Spleen (tissue), 11 donors: ENCODE measurements around the gene GUCA2B. TPM values are rescaled to one million over a fixed set of nuclear protein-coding genes. Genes with fewer than 3 reads are reported as not detected.

Experiments used
- DNase-seq: peaks from one replicate; pipeline ENCODE4 v3.0.0-alpha.2; 2020
- H3K27ac ChIP-seq, 8 donors: fragments of 200-600 bp; sonication (generic) in 7 of 8; 1 replicate in 4 of 8; 2 replicates in 4 of 8; pipeline versions ENCODE4 v1.5.0 to v1.8.0; 2016 to 2021; ENCODE audit warnings: inconsistent platforms in 4 of 8, mild to moderate bottlenecking in 4 of 8, moderate library complexity in 1 of 8
- H3K27me3 ChIP-seq, 7 donors: fragments of 200-600 bp; sonication (generic) in 6 of 7; replicated peaks in 1 of 7; 1 replicate in 4 of 7; 2 replicates in 3 of 7; pipeline versions ENCODE4 v1.5.0 to v1.8.0; 2016 to 2021; ENCODE audit warnings: inconsistent platforms in 3 of 7, mild to moderate bottlenecking in 1 of 7
- H3K36me3 ChIP-seq, 6 donors: fragments of 200-600 bp; sonication (generic) in 5 of 6; 1 replicate in 4 of 6; 2 replicates in 2 of 6; pipeline versions ENCODE4 v1.5.0 to v1.8.0; 2016 to 2021; ENCODE audit warnings: inconsistent platforms in 2 of 6
- H3K4me1 ChIP-seq, 6 donors: fragments of 200-600 bp; sonication (generic) in 5 of 6; 1 replicate in 3 of 6; 2 replicates in 3 of 6; pipeline versions ENCODE4 v1.5.0 to v1.8.0; 2016 to 2021; ENCODE audit warnings: inconsistent platforms in 3 of 6
- H3K4me3 ChIP-seq, 8 donors: fragments of 200-600 bp; sonication (generic) in 7 of 8; 1 replicate in 4 of 8; 2 replicates in 4 of 8; pipeline versions ENCODE4 v1.5.0 to v1.8.0; 2016 to 2021; ENCODE audit warnings: inconsistent platforms in 4 of 8, mild to moderate bottlenecking in 4 of 8, moderate library complexity in 2 of 8
- H3K9me3 ChIP-seq, 8 donors: fragments of 200-600 bp; sonication (generic) in 7 of 8; 1 replicate in 4 of 8; 2 replicates in 4 of 8; pipeline versions ENCODE4 v1.5.0 to v1.8.0; 2016 to 2021; ENCODE audit warnings: inconsistent platforms in 4 of 8
- CTCF ChIP-seq, 11 experiments: fragments of 200-600 bp in 7 of 11; fragments of 450-650 bp in 4 of 11; sonication (generic) in 4 of 11; IDR thresholded peaks in 8 of 11; conservative IDR thresholded peaks in 3 of 11; 1 replicate in 7 of 11; 2 replicates in 4 of 11; pipeline versions ENCODE4 v1.4.0 to v1.8.0; 2016 to 2021; ENCODE audit warnings: antibody characterized with exemption in 11 of 11, inconsistent platforms in 4 of 11, mild to moderate bottlenecking in 1 of 11
- POLR2A ChIP-seq, 3 donors: fragments of 450-650 bp; IDR thresholded peaks; one replicate each; pipeline ENCODE4 v1.5.1; 2017; ENCODE audit warnings: antibody characterized with exemption in 3 of 3, mild to moderate bottlenecking in 1 of 3
- POLR2AphosphoS5 ChIP-seq, 3 donors: sonication (generic); formaldehyde crosslinking; IDR thresholded peaks; one replicate each; pipeline ENCODE4 v1.5.1; 2017; ENCODE audit warnings: antibody characterized with exemption in 3 of 3
- WGBS, 5 donors: extraction: QIAGEN DNeasy Blood & Tissue Kit in 3 of 5; methylation state at CpG; one replicate each; pipeline versions ENCODE4 v1.1.5 to v1.1.7; 2013 to 2018; 5-methylcytosine and 5-hydroxymethylcytosine counted together
- intact Hi-C: fragments of 100-400 bp; cut with DNase I; formaldehyde crosslinking; loops from one replicate; pipeline ENCODE4 v1.15.0; 2023; ENCODE audit warnings: low total_unique reads
- polyA plus RNA-seq, 3 donors: library from polyadenylated mRNA; stranded (reverse); fragments of 200-250 nt; gene quantifications; one replicate each; pipeline ENCODE4 v1.2.1, GENCODE V29; 2013
- total RNA-seq, 7 donors: library from RNA; depleted of rRNA in 3 of 7; stranded (reverse); fragments of >200 nt in 3 of 7; fragmentation: NEBNext Ultra II Directional in 4 of 7; extraction: Animal tissue kit (Norgen Biotek cat#: 25700) in 4 of 7; gene quantifications; one replicate each; pipeline versions ENCODE4 v1.1.0 to v1.2.1, GENCODE V29; 2016 to 2021
- donor health status: healthy with polysubstance abuse.
- donor health status: DM: no; HTN: no; CAD: no; lungs with moderate emphysema.
- donor health status: DM: no; HTN: no; CAD: no.
- donor health status: Bipolar disorder and iron deficiency.
- donor health status: healthy.
- donor health status: DM: no; HTN: no; CAD: no.
- donor health status: DM: yes; HTN: yes; CAD: no.

The GUCA2B gene
- total and polyA plus RNA-seq, 10 donors = not detected

GRCh38 chr1:42179275-42179674 lies 26.1 kb downstream of the GUCA2B start:
- Histone ChIP-seq H3K36me3 (peaks cover 0 to 71% (median 14%) of the 10 kb centered on the region in 6 donors), H3K27ac (peak overlapping the region in 1 of 8 donors; percentile 18), H3K4me1 (peaks cover 0 to 12% (median under 1%) of the 10 kb centered on the region in 6 donors), H3K4me3 (no peak overlapping the region), H3K9me3 (no peaks in the 10 kb centered on the region), H3K27me3 (no peaks in the 10 kb centered on the region)
- WGBS, 5 donors = 28 to 49% (median 37%) methylated on average over 2 of the region's 2 CpGs
- DNase-seq = no peak
- intact Hi-C loops = loop anchor here (10.0 kb wide), 2 partner anchors 156 to 604 kb away; partner anchors contain the start of gene FOXJ3
- TF ChIP-seq CTCF (IDR thresholded peaks at IDR 0.05 in 8 of 11, conservative IDR thresholded peaks at IDR 0.05 in 3 of 11) (no peak), POLR2AphosphoS5 (IDR thresholded peaks at IDR 0.05) (no peak), POLR2A (IDR thresholded peaks at IDR 0.05) (no peak)

GRCh38 chr1:42179900-42180329 lies 26.7 kb downstream of the GUCA2B start:
- peaks cover 0 to 77% (median 14%) of the 10 kb centered on the region in 6 donors for H3K36me3 ChIP-seq
- TF ChIP-seq CTCF (IDR thresholded peaks at IDR 0.05 in 8 of 11, conservative IDR thresholded peaks at IDR 0.05 in 3 of 11) (no peak), POLR2AphosphoS5 (IDR thresholded peaks at IDR 0.05) (no peak), POLR2A (IDR thresholded peaks at IDR 0.05) (no peak)
- H3K27me3 ChIP-seq = no peaks in the 10 kb centered on the region
- peak overlapping the region in 1 of 8 donors; percentile 18 for H3K27ac ChIP-seq
- intact Hi-C loops = loop anchor here (10.0 kb wide), 2 partner anchors 155 to 605 kb away; partner anchors contain the start of gene FOXJ3
- WGBS, 5 donors = 80 to 86% (median 83%) methylated on average over 4 of the region's 4 CpGs
- no peak for DNase-seq
- H3K4me1 ChIP-seq = peaks cover 0 to 10% (median 0%) of the 10 kb centered on the region in 6 donors
- H3K4me3 ChIP-seq = no peak overlapping the region
- H3K9me3 ChIP-seq = no peaks in the 10 kb centered on the region

- Histone ChIP-seq H3K27me3 (no peaks in the 10 kb centered on the region), H3K27ac (no peak overlapping the region), H3K4me1 (peaks cover 0 to 10% (median 0%) of the 10 kb centered on the region in 6 donors), H3K36me3 (peaks cover 0 to 91% (median 15%) of the 10 kb centered on the region in 6 donors), H3K4me3 (no peak overlapping the region), H3K9me3 (no peaks in the 10 kb centered on the region)
- intact Hi-C loops = no loop called here
- TF ChIP-seq CTCF (IDR thresholded peaks at IDR 0.05 in 8 of 11, conservative IDR thresholded peaks at IDR 0.05 in 3 of 11) (no peak), POLR2A (IDR thresholded peaks at IDR 0.05) (no peak), POLR2AphosphoS5 (IDR thresholded peaks at IDR 0.05) (no peak)
- 92 to 99% (median 93%) methylated on average over 4 of the region's 4 CpGs for WGBS, 5 donors
- no peak for DNase-seq
These were observed 28.5 kb downstream of the GUCA2B start for GRCh38 chr1:42181687-42182086.

GRCh38 chr1:42183210-42183956 lies 30.2 kb downstream of the GUCA2B start:
- Histone ChIP-seq H3K4me1 (peaks cover 0 to 8% (median 0%) of the 10 kb centered on the region in 6 donors), H3K4me3 (no peak overlapping the region), H3K27ac (peak overlapping the region in 1 of 8 donors; percentile 40), H3K9me3 (no peaks in the 10 kb centered on the region), H3K36me3 (peaks cover 0 to 96% (median 23%) of the 10 kb centered on the region in 6 donors), H3K27me3 (no peaks in the 10 kb centered on the region)
- intact Hi-C loops = no loop called here
- TF ChIP-seq CTCF (IDR thresholded peaks at IDR 0.05 in 8 of 11, conservative IDR thresholded peaks at IDR 0.05 in 3 of 11) = no peak
- peak in 1 of 3 donors; percentile 42 for TF ChIP-seq POLR2AphosphoS5 (IDR thresholded peaks at IDR 0.05)
- TF ChIP-seq POLR2A (IDR thresholded peaks at IDR 0.05) = no peak
- no peak for DNase-seq
- WGBS, 5 donors = 77 to 97% (median 94%) methylated on average over 3 to 7 of the region's 7 CpGs
